Eye (tissue), 1 donor: ENCODE measurements around the gene PLD6.
A peak's percentile ranks its signal among the peaks of the same experiment; 100 is the strongest.
"Not testable (repeated sequence)": the region's sequence is repeated elsewhere in the genome, so short reads cannot be mapped to it uniquely, and the experiment has no call there.

Source experiments
- DNase-seq: peaks from one replicate; pipeline ENCODE4 v3.0.0-alpha.2; 2015

PLD6 gene

GRCh38 chr17:17172990-17173389 lies 33.1 kb downstream of the PLD6 start:
- no peak for DNase-seq

GRCh38 chr17:17172001-17172939 lies 33.9 kb downstream of the PLD6 start:
- DNase-seq, result peak; percentile 26

- no peak for DNase-seq
Measured at GRCh38 chr17:17171186-17171585, 34.9 kb downstream of the PLD6 start.

GRCh38 chr17:17170346-17170985 lies 35.7 kb downstream of the PLD6 start:
- no peak for DNase-seq

- no peak for DNase-seq
Measured at GRCh38 chr17:17169396-17169795, 36.7 kb downstream of the PLD6 start.

GRCh38 chr17:17168401-17168800 lies 37.7 kb downstream of the PLD6 start:
- no peak for DNase-seq

- DNase-seq, result no peak
Measured at GRCh38 chr17:17167986-17168385, 38.1 kb downstream of the PLD6 start.

- no peak for DNase-seq
Measured at GRCh38 chr17:17167356-17167755, 38.8 kb downstream of the PLD6 start.

GRCh38 chr17:17166446-17166845 lies 39.7 kb downstream of the PLD6 start:
- no peak for DNase-seq

- DNase-seq, result no peak
Measured at GRCh38 chr17:17165666-17166308, 40.3 kb downstream of the PLD6 start.

- peak; percentile 19 for DNase-seq
Measured at GRCh38 chr17:17164676-17165075, 41.5 kb downstream of the PLD6 start.

GRCh38 chr17:17164156-17164555 lies 42.0 kb downstream of the PLD6 start:
- DNase-seq, result no peak

GRCh38 chr17:17161759-17162158 lies 44.4 kb downstream of the PLD6 start:
- no peak for DNase-seq

- no peak for DNase-seq
Measured at GRCh38 chr17:17161121-17161520, 45.0 kb downstream of the PLD6 start.

- DNase-seq, result no peak
Measured at GRCh38 chr17:17159571-17159970, 46.6 kb downstream of the PLD6 start.

GRCh38 chr17:17158506-17158905 lies 47.6 kb downstream of the PLD6 start:
- DNase-seq, result not testable (repeated sequence)

- no peak for DNase-seq
Measured at GRCh38 chr17:17157041-17157440, 49.1 kb downstream of the PLD6 start.

- no peak for DNase-seq
Measured at GRCh38 chr17:17156511-17156910, 49.6 kb downstream of the PLD6 start.

- DNase-seq, result no peak
Measured at GRCh38 chr17:17156107-17156506, 50.0 kb downstream of the PLD6 start.

- DNase-seq, result no peak
Measured at GRCh38 chr17:17155568-17155967, 50.6 kb downstream of the PLD6 start.

GRCh38 chr17:17154981-17155380 lies 51.2 kb downstream of the PLD6 start:
- DNase-seq, result no peak

- no peak for DNase-seq
Measured at GRCh38 chr17:17154556-17154955, 51.6 kb downstream of the PLD6 start.

- DNase-seq, result no peak
Measured at GRCh38 chr17:17153709-17154108, 52.4 kb downstream of the PLD6 start.

GRCh38 chr17:17153071-17153470 lies 53.1 kb downstream of the PLD6 start:
- DNase-seq, result no peak
